Measurements from ENCODE around the gene THAP2. TPM values are rescaled to one million over a fixed set of nuclear protein-coding genes. Genes with fewer than 3 reads are reported as not detected.
A peak's percentile ranks its signal among the peaks of the same experiment; 100 is the strongest.

The THAP2 gene
- total RNA-seq, 1 experiment from 2014 or later = 7.2 TPM

- Histone ChIP-seq H3K4me2 (ENCODE audit: low read depth, low read length, poor library complexity, severe bottlenecking) (no peak overlapping the region), H4K20me1 (ENCODE audit: insufficient read depth, low read depth, low read length) (no peaks in the 10 kb centered on the region), H2AFZ (ENCODE audit: low read length) (no peak overlapping the region), H3K36me3 (ENCODE audit: insufficient read depth, low read length) (no peaks in the 10 kb centered on the region), H3K9ac (ENCODE audit: low read length) (no peak overlapping the region), H3K9me3 (ENCODE audit: low read length) (no peaks in the 10 kb centered on the region), H3K27me3 (ENCODE audit: low read length) (no peaks in the 10 kb centered on the region), H3K4me1 (ENCODE audit: low read length) (peaks cover 4% of the 10 kb centered on the region; the same call in 1 of the 2 replicates), H3K4me3 (ENCODE audit: low read length) (no peak overlapping the region), H3K27ac (ENCODE audit: low read length) (no peak overlapping the region), H3K79me2 (ENCODE audit: low read length) (no peaks in the 10 kb centered on the region), H3K9me2 (replicated peaks; ENCODE audit: insufficient read depth, low read length) (no peaks in the 10 kb centered on the region)
- no peak for DNase-seq
These were observed 46.4 kb downstream of the THAP2 start for GRCh38 chr12:71710276-71711125.

DNA sequence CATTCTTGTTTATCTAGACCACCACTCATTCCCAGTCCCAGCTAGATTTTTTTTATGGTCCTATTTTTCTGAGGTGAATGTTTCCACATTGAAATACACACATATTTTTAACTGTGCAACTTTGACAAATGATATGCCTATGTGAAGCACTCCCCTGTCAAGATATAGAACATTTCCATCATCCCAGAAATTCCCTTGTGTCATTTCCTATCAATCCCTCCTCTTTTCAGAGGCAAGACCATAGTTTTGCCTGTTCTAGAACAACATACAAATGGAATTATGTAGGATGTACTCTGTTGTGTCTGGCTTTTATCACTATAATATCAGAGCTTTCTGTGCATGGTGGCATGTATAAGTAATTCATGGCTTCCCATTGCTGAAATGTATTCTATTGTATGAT lies 54.5 kb downstream of the THAP2 start:
- Histone ChIP-seq H3K4me1 (ENCODE audit: low read length) (no peaks in the 10 kb centered on the region), H3K4me2 (ENCODE audit: low read depth, low read length, poor library complexity, severe bottlenecking) (no peak overlapping the region), H3K36me3 (ENCODE audit: insufficient read depth, low read length) (no peaks in the 10 kb centered on the region), H3K9me2 (replicated peaks; ENCODE audit: insufficient read depth, low read length) (no peaks in the 10 kb centered on the region), H3K27ac (ENCODE audit: low read length) (no peak overlapping the region), H3K4me3 (ENCODE audit: low read length) (no peak overlapping the region), H3K9me3 (ENCODE audit: low read length) (no peaks in the 10 kb centered on the region), H4K20me1 (ENCODE audit: insufficient read depth, low read depth, low read length) (no peaks in the 10 kb centered on the region), H2AFZ (ENCODE audit: low read length) (no peak overlapping the region), H3K9ac (ENCODE audit: low read length) (no peak overlapping the region), H3K27me3 (ENCODE audit: low read length) (no peaks in the 10 kb centered on the region), H3K79me2 (ENCODE audit: low read length) (no peaks in the 10 kb centered on the region)
- peak; percentile 12 for DNase-seq

- Histone ChIP-seq H3K36me3 (ENCODE audit: insufficient read depth, low read length) (no peaks in the 10 kb centered on the region), H3K79me2 (ENCODE audit: low read length) (no peaks in the 10 kb centered on the region), H3K9me2 (replicated peaks; ENCODE audit: insufficient read depth, low read length) (no peaks in the 10 kb centered on the region), H3K27ac (ENCODE audit: low read length) (no peak overlapping the region), H3K9ac (ENCODE audit: low read length) (no peak overlapping the region), H3K4me3 (ENCODE audit: low read length) (no peak overlapping the region), H3K4me1 (ENCODE audit: low read length) (no peaks in the 10 kb centered on the region), H4K20me1 (ENCODE audit: insufficient read depth, low read depth, low read length) (no peaks in the 10 kb centered on the region), H3K9me3 (ENCODE audit: low read length) (no peaks in the 10 kb centered on the region), H3K27me3 (ENCODE audit: low read length) (no peaks in the 10 kb centered on the region), H3K4me2 (ENCODE audit: low read depth, low read length, poor library complexity, severe bottlenecking) (no peak overlapping the region), H2AFZ (ENCODE audit: low read length) (no peak overlapping the region)
- peak; percentile 33 for DNase-seq
These were observed 55.7 kb downstream of the THAP2 start for GRCh38 chr12:71719647-71720370.

GRCh38 chr12:71721783-71722505 lies 57.8 kb downstream of the THAP2 start:
- Histone ChIP-seq H3K27ac (ENCODE audit: low read length) (no peak overlapping the region), H3K79me2 (ENCODE audit: low read length) (no peaks in the 10 kb centered on the region), H2AFZ (ENCODE audit: low read length) (no peak overlapping the region), H3K4me2 (ENCODE audit: low read depth, low read length, poor library complexity, severe bottlenecking) (no peak overlapping the region), H3K4me1 (ENCODE audit: low read length) (no peaks in the 10 kb centered on the region), H3K9me2 (replicated peaks; ENCODE audit: insufficient read depth, low read length) (no peaks in the 10 kb centered on the region), H3K9me3 (ENCODE audit: low read length) (no peaks in the 10 kb centered on the region), H3K36me3 (ENCODE audit: insufficient read depth, low read length) (no peaks in the 10 kb centered on the region), H3K4me3 (ENCODE audit: low read length) (no peak overlapping the region), H3K9ac (ENCODE audit: low read length) (no peak overlapping the region), H3K27me3 (ENCODE audit: low read length) (no peaks in the 10 kb centered on the region), H4K20me1 (ENCODE audit: insufficient read depth, low read depth, low read length) (no peaks in the 10 kb centered on the region)
- peak; percentile 24 for DNase-seq

DNA sequence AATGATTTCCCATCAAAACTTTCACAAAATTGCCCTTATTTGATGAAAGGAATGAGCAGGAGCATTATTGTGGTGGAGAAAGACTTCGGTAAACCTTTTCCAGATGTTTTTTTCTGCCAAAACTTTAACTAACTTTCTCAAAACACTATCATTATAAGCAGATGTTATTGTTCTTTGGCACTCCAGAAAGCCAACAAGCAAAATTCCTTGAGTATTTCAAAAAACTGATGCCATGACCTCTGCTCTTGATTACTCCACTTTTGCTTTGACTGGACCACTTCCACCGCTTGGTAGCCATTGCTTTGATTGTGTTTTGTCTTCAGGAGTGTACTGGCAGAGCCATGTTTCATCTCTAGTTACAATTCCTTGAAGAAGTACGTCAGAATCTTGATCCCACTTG lies 60.9 kb downstream of the THAP2 start:
- H3K9me2 ChIP-seq (replicated peaks; ENCODE audit: insufficient read depth, low read length) = no peaks in the 10 kb centered on the region
- H3K4me2 ChIP-seq (ENCODE audit: low read depth, low read length, poor library complexity, severe bottlenecking) = no peak overlapping the region
- no peaks in the 10 kb centered on the region for H3K27me3 ChIP-seq (ENCODE audit: low read length)
- H3K4me3 ChIP-seq (ENCODE audit: low read length) = no peak overlapping the region
- no peak overlapping the region for H3K27ac ChIP-seq (ENCODE audit: low read length)
- no peaks in the 10 kb centered on the region for H3K79me2 ChIP-seq (ENCODE audit: low read length)
- no peaks in the 10 kb centered on the region for H4K20me1 ChIP-seq (ENCODE audit: insufficient read depth, low read depth, low read length)
- H3K4me1 ChIP-seq (ENCODE audit: low read length) = no peaks in the 10 kb centered on the region
- peak; percentile 19 for DNase-seq
- H3K36me3 ChIP-seq (ENCODE audit: insufficient read depth, low read length) = no peaks in the 10 kb centered on the region
- H3K9ac ChIP-seq (ENCODE audit: low read length) = no peak overlapping the region
- no peaks in the 10 kb centered on the region for H3K9me3 ChIP-seq (ENCODE audit: low read length)
- H2AFZ ChIP-seq (ENCODE audit: low read length) = no peak overlapping the region

- Histone ChIP-seq H3K4me3 (ENCODE audit: low read length) (no peak overlapping the region), H3K27me3 (ENCODE audit: low read length) (no peaks in the 10 kb centered on the region), H4K20me1 (ENCODE audit: insufficient read depth, low read depth, low read length) (no peaks in the 10 kb centered on the region), H3K4me2 (ENCODE audit: low read depth, low read length, poor library complexity, severe bottlenecking) (no peak overlapping the region), H3K79me2 (ENCODE audit: low read length) (no peaks in the 10 kb centered on the region), H3K9me2 (replicated peaks; ENCODE audit: insufficient read depth, low read length) (no peaks in the 10 kb centered on the region), H3K27ac (ENCODE audit: low read length) (no peak overlapping the region), H3K36me3 (ENCODE audit: insufficient read depth, low read length) (no peaks in the 10 kb centered on the region), H2AFZ (ENCODE audit: low read length) (no peak overlapping the region), H3K9ac (ENCODE audit: low read length) (no peak overlapping the region), H3K9me3 (ENCODE audit: low read length) (no peaks in the 10 kb centered on the region), H3K4me1 (ENCODE audit: low read length) (no peaks in the 10 kb centered on the region)
- DNase-seq = peak; percentile 1
These were observed 62.4 kb downstream of the THAP2 start for GRCh38 chr12:71726548-71726947.

- DNase-seq = peak; percentile 38
- no peak overlapping the region for H3K4me2 ChIP-seq (ENCODE audit: low read depth, low read length, poor library complexity, severe bottlenecking)
- no peaks in the 10 kb centered on the region for H3K9me2 ChIP-seq (replicated peaks; ENCODE audit: insufficient read depth, low read length)
- H3K27ac ChIP-seq (ENCODE audit: low read length) = no peak overlapping the region
- H3K79me2 ChIP-seq (ENCODE audit: low read length) = no peaks in the 10 kb centered on the region
- H3K27me3 ChIP-seq (ENCODE audit: low read length) = no peaks in the 10 kb centered on the region
- no peaks in the 10 kb centered on the region for H4K20me1 ChIP-seq (ENCODE audit: insufficient read depth, low read depth, low read length)
- H3K4me3 ChIP-seq (ENCODE audit: low read length) = no peak overlapping the region
- H3K9me3 ChIP-seq (ENCODE audit: low read length) = no peaks in the 10 kb centered on the region
- H3K9ac ChIP-seq (ENCODE audit: low read length) = no peak overlapping the region
- no peak overlapping the region for H2AFZ ChIP-seq (ENCODE audit: low read length)
- H3K36me3 ChIP-seq (ENCODE audit: insufficient read depth, low read length) = no peaks in the 10 kb centered on the region
- peaks cover 8% of the 10 kb centered on the region for H3K4me1 ChIP-seq (ENCODE audit: low read length)
These were observed 63.9 kb downstream of the THAP2 start for GRCh38 chr12:71727958-71728357.

All from Karpas-422 (cell line).